Neural progenitor cell (in vitro differentiated cells): Measurements from ENCODE around the gene TAF4.
"Not testable (repeated sequence)": the region's sequence is repeated elsewhere in the genome, so short reads cannot be mapped to it uniquely, and the experiment has no call there.

Source experiments
- EZH2phosphoT487 ChIP-seq: fragments of 200-600 bp; sonication (generic); IDR thresholded peaks from 2 replicates; pipeline ENCODE4 v1.6.1; 2017; ENCODE audit warnings: antibody characterized with exemption
- TF ChIP-seq, protein P1 (sequence below): fragments of 200-600 bp; sonication (generic); IDR thresholded peaks from 2 replicates; pipeline ENCODE4 v1.5.1; 2017; ENCODE audit warnings: antibody characterized with exemption, mild to moderate bottlenecking

DNA sequence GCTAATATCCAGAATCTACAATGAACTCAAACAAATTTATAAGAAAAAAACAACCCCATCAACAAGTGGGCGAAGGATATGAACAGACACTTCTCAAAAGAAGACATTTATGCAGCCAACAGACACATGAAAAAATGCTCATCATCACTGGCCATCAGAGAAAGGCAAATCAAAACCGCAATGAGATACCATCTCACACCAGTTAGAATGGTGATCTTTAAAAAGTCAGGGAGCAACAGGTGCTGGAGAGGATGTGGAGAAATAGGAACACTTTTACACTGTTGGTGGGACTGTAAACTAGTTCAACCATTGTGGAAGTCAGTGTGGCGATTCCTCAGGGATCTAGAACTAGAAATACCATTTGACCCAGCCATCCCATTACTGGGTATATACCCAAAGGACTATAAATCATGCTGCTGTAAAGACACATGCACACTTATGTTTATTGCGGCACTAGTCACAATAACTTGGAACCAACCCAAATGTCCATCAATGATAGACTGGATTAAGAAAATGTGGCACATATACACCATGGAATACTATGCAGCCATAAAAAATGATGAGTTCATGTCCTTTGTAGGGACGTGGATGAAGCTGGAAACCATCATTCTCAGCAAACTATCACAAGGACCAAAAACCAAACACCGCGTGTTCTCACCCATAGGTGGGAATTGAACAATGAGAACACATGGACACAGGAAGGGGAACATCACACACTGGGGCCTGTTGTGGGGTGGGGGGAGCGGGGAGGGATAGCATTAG, 6.2 kb upstream of the TAF4 start:
- not testable (repeated sequence) for TF ChIP-seq EZH2phosphoT487
- TF ChIP-seq, protein P1, sequence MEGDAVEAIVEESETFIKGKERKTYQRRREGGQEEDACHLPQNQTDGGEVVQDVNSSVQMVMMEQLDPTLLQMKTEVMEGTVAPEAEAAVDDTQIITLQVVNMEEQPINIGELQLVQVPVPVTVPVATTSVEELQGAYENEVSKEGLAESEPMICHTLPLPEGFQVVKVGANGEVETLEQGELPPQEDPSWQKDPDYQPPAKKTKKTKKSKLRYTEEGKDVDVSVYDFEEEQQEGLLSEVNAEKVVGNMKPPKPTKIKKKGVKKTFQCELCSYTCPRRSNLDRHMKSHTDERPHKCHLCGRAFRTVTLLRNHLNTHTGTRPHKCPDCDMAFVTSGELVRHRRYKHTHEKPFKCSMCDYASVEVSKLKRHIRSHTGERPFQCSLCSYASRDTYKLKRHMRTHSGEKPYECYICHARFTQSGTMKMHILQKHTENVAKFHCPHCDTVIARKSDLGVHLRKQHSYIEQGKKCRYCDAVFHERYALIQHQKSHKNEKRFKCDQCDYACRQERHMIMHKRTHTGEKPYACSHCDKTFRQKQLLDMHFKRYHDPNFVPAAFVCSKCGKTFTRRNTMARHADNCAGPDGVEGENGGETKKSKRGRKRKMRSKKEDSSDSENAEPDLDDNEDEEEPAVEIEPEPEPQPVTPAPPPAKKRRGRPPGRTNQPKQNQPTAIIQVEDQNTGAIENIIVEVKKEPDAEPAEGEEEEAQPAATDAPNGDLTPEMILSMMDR = not testable (repeated sequence)
